GM12891 (cell line): ENCODE measurements around the gene RASSF8.

ENCODE experiments used
- PAX5 ChIP-seq: IDR thresholded peaks from 2 replicates; pipeline ENCODE4 v1.6.1; 2011; ENCODE audit warnings: low read length, moderate library complexity, mild to moderate bottlenecking; ENCODE audit not compliant: insufficient read depth, severe bottlenecking
- POLR2A ChIP-seq: IDR thresholded peaks from 2 replicates; pipeline ENCODE4 v1.6.1; 2011; ENCODE audit warnings: low read depth, low read length, control low read depth
- POLR2AphosphoS5 ChIP-seq: IDR thresholded peaks from 2 replicates; pipeline ENCODE4 v1.6.1; 2011; ENCODE audit warnings: low read depth, low read length, control low read depth
- SPI1 ChIP-seq: IDR thresholded peaks from 2 replicates; pipeline ENCODE4 v1.6.1; 2011; ENCODE audit warnings: low read depth, low read length, control low read depth
- TAF1 ChIP-seq: IDR thresholded peaks from 2 replicates; pipeline ENCODE4 v1.6.1; 2011; ENCODE audit warnings: low read depth, low read length, control low read depth

DNA sequence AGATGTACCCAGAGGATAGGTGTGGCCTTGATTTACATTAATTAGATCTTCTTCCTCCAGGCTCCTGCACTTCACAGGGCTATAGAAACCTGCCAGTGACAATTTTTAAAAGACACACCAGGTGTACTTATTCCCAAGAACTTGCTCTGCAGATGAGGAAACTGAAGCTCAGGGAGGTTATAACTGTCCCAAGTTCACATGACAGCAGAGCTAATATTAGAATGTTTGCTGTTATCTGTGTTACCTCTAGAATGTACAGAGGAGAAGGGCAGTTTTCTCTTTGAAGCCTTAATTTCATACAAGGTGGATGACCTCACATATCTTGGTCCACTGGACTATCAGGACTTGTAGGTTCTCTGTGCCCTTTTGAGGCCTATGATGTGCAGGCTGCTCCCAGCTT is 27.7 kb downstream of the RASSF8 start:
- TF ChIP-seq POLR2AphosphoS5 (no peak), POLR2A (no peak), TAF1 (no peak), SPI1 (no peak), PAX5 (no peak)
